GM12878 (cell line): ENCODE measurements around the gene ASGR1. TPM values are rescaled to one million over a fixed set of nuclear protein-coding genes. Genes with fewer than 3 reads are reported as not detected.

Source experiments
- BMI1 ChIP-seq: fragments of 450-650 bp; IDR thresholded peaks from 2 replicates; pipeline ENCODE4 v1.6.1; 2016; ENCODE audit warnings: mild to moderate bottlenecking, moderate library complexity, borderline replicate concordance
- BRCA1 ChIP-seq: IDR thresholded peaks from 2 replicates; pipeline ENCODE4 v1.6.1; 2011; ENCODE audit warnings: low read depth, low read length, improper control_type of control experiment
- CBFB ChIP-seq: IDR thresholded peaks from 2 replicates; pipeline ENCODE4 v1.6.1; 2016; ENCODE audit warnings: antibody characterized with exemption, low read depth
- CBX5 ChIP-seq: sonication (generic); IDR thresholded peaks from 2 replicates; pipeline ENCODE4 v1.6.1; 2016; ENCODE audit warnings: low read depth, moderate library complexity, mild to moderate bottlenecking, inconsistent platforms
- CHD2 ChIP-seq: IDR thresholded peaks from 2 replicates; pipeline ENCODE4 v1.6.1; 2011; ENCODE audit warnings: low read depth, low read length, improper control_type of control experiment, borderline replicate concordance
- CREB1 ChIP-seq: IDR thresholded peaks from 2 replicates; pipeline ENCODE4 v1.6.1; 2012; ENCODE audit warnings: low read depth, mild to moderate bottlenecking, inconsistent platforms
- CREM ChIP-seq: IDR thresholded peaks from 2 replicates; pipeline ENCODE4 v1.6.1; 2014; ENCODE audit warnings: antibody characterized with exemption, low read depth
- EZH2 ChIP-seq: IDR thresholded peaks from 2 replicates; pipeline ENCODE4 v1.6.1; 2012; ENCODE audit warnings: low read depth, mild to moderate bottlenecking, control low read depth, inconsistent platforms, low read length, borderline replicate concordance; ENCODE audit not compliant: control insufficient read depth
- HCFC1 ChIP-seq: fragments of 150-350 bp; IDR thresholded peaks from 2 replicates; pipeline ENCODE4 v1.6.1; 2014; ENCODE audit warnings: low read length
- JUNB ChIP-seq: IDR thresholded peaks from 2 replicates; pipeline ENCODE4 v1.6.1; 2016; ENCODE audit warnings: antibody characterized with exemption, mild to moderate bottlenecking
- LARP7 ChIP-seq: fragments of 450-650 bp; IDR thresholded peaks from 2 replicates; pipeline ENCODE4 v1.6.1; 2017; ENCODE audit warnings: mild to moderate bottlenecking
- MEF2A ChIP-seq: IDR thresholded peaks from 2 replicates; pipeline ENCODE4 v1.6.1; 2011; ENCODE audit warnings: low read depth, mild to moderate bottlenecking, low read length, moderate library complexity; ENCODE audit not compliant: insufficient read depth
- MTA2 ChIP-seq: fragments of 450-650 bp; IDR thresholded peaks from 2 replicates; pipeline ENCODE4 v1.6.1; 2016; ENCODE audit warnings: low read depth, mild to moderate bottlenecking, moderate library complexity
- MTA3 ChIP-seq: IDR thresholded peaks from 2 replicates; pipeline ENCODE4 v1.6.1; 2012; ENCODE audit warnings: low read length, inconsistent platforms, borderline replicate concordance
- PAX8 ChIP-seq: fragments of 450-650 bp; IDR thresholded peaks from 2 replicates; pipeline ENCODE4 v1.6.1; 2017; ENCODE audit warnings: mild to moderate bottlenecking, moderate library complexity
- PML ChIP-seq: IDR thresholded peaks from 2 replicates; pipeline ENCODE4 v1.6.1; 2012; ENCODE audit warnings: low read length, inconsistent platforms
- POU2F2 ChIP-seq: IDR thresholded peaks from 3 replicates; pipeline ENCODE4 v1.6.1; 2011; ENCODE audit warnings: low read depth, mild to moderate bottlenecking, low read length, borderline replicate concordance
- RAD51 ChIP-seq: fragments of 450-650 bp; IDR thresholded peaks from 2 replicates; pipeline ENCODE4 v1.6.1; 2016; ENCODE audit warnings: moderate library complexity, mild to moderate bottlenecking, inconsistent platforms
- RB1 ChIP-seq: fragments of 450-650 bp; formaldehyde crosslinking; IDR thresholded peaks from 2 replicates; pipeline ENCODE4 v1.6.1; 2017; ENCODE audit warnings: mild to moderate bottlenecking, borderline replicate concordance
- RFX5 ChIP-seq: IDR thresholded peaks from 2 replicates; pipeline ENCODE4 v1.6.1; 2011; ENCODE audit warnings: low read depth, low read length, improper control_type of control experiment
- SMC3 ChIP-seq: IDR thresholded peaks from 2 replicates; pipeline ENCODE4 v1.6.1; 2011; ENCODE audit warnings: low read length, improper control_type of control experiment, borderline replicate concordance
- SP1 ChIP-seq: IDR thresholded peaks from one replicate; pipeline ENCODE4 v1.6.1; 2011; ENCODE audit warnings: low read depth, low read length
- SRF ChIP-seq, 2 experiments: IDR thresholded peaks; 2 replicates each; pipeline ENCODE4 v1.6.1; 2011; ENCODE audit warnings: low read depth in 2 of 2, low read length in 2 of 2, mild to moderate bottlenecking in 1 of 2, moderate library complexity in 1 of 2
- SUPT20H ChIP-seq: IDR thresholded peaks from 2 replicates; pipeline ENCODE4 v1.6.1; 2011; ENCODE audit warnings: low read depth, mild to moderate bottlenecking, low read length, moderate library complexity, borderline replicate concordance; ENCODE audit not compliant: control insufficient read depth
- YY1 ChIP-seq: IDR thresholded peaks from 2 replicates; pipeline ENCODE4 v1.6.1; 2011; ENCODE audit warnings: low read depth, mild to moderate bottlenecking, low read length
- ZBTB33 ChIP-seq: fragments of 450-650 bp; IDR thresholded peaks from 2 replicates; pipeline ENCODE4 v1.6.1; 2017; ENCODE audit warnings: mild to moderate bottlenecking
- ZNF384 ChIP-seq: IDR thresholded peaks from 2 replicates; pipeline ENCODE4 v1.6.1; 2012; ENCODE audit warnings: low read depth, mild to moderate bottlenecking, low read length, improper control_type of control experiment, borderline replicate concordance
- ZSCAN29 ChIP-seq: fragments of 450-650 bp; IDR thresholded peaks from 2 replicates; pipeline ENCODE4 v1.6.1; 2017; ENCODE audit warnings: mild to moderate bottlenecking, moderate library complexity
- polyA plus RNA-seq, 11 experiments: library from polyadenylated mRNA; depleted of rRNA in 4 of 11; unstranded in 6 of 11; stranded (reverse) in 5 of 11; fragments of >200 nt; fragmentation: Nextera tagmentation in 4 of 11; fragmentation: Illumina TruSeq in 1 of 11; extraction: Ambion mirVana in 4 of 11; extraction: Trizol in 1 of 11; gene quantifications; 1 replicate in 1 of 11; 2 replicates in 10 of 11; pipeline versions ENCODE4 v1.2.1 to v1.2.3, GENCODE V29; 2011 to 2016; ENCODE audit warnings: inconsistent platforms in 2 of 11, missing spikeins in 2 of 11, low read depth in 1 of 11
- total RNA-seq, 4 experiments: library from RNA; depleted of rRNA in 3 of 4; stranded (reverse); fragments of >200 nt in 3 of 4; fragmentation: Illumina TruSeq in 1 of 4; extraction: Trizol in 1 of 4; gene quantifications; 2 replicates each; pipeline versions ENCODE4 v1.2.1 to v1.2.3, GENCODE V29; 2013 to 2021
- TF ChIP-seq, protein P1 (sequence below): fragments of 150-350 bp; IDR thresholded peaks from 2 replicates; pipeline ENCODE4 v1.6.1; 2016; ENCODE audit warnings: low read depth, low read length

Gene ASGR1
- total and polyA plus RNA-seq, 10 of the 15 experiments (the other 5 are each of a cell fraction or from before 2014, with no cell fraction given), result 0.06 to 0.34 (median 0.14) TPM; not detected in 6

GRCh38 chr17:7214300-7215135 is 35.3 kb upstream of the ASGR1 start (continued):
- TF ChIP-seq ZBTB33 (no peak), SUPT20H (no peak), CREM (peak; percentile 55), JUNB (no peak), RB1 (no peak), ZSCAN29 (no peak), BRCA1 (no peak), LARP7 (peak; percentile 42; the same call in 1 of the 2 replicates), CREB1 (peak; percentile 84), CBFB (no peak), PAX8 (no peak), RAD51 (no peak), CBX5 (no peak), EZH2 (no peak), ZNF384 (no peak), MTA3 (no peak), HCFC1 (no peak; the same call in 1 of the 2 replicates), MTA2 (no peak), BMI1 (peak; percentile 100), SRF (IDR thresholded peaks at IDR 0.05; ENCODE audit: low read depth in 2 of 2, low read length in 2 of 2) (peak in 1 of 2 experiments; percentile 82; a peak in 2 of 4 replicates), SP1 (peak; percentile 91), MEF2A (0 out of 2 replicates have a peak, but pooled peaks have one; percentile 13), CHD2 (peak; percentile 68), YY1 (no peak), SMC3 (0 out of 2 replicates have a peak, but pooled peaks have one; percentile 5), POU2F2 (no peak), PML (no peak), RFX5 (peak; percentile 94)
- TF ChIP-seq, protein P1, sequence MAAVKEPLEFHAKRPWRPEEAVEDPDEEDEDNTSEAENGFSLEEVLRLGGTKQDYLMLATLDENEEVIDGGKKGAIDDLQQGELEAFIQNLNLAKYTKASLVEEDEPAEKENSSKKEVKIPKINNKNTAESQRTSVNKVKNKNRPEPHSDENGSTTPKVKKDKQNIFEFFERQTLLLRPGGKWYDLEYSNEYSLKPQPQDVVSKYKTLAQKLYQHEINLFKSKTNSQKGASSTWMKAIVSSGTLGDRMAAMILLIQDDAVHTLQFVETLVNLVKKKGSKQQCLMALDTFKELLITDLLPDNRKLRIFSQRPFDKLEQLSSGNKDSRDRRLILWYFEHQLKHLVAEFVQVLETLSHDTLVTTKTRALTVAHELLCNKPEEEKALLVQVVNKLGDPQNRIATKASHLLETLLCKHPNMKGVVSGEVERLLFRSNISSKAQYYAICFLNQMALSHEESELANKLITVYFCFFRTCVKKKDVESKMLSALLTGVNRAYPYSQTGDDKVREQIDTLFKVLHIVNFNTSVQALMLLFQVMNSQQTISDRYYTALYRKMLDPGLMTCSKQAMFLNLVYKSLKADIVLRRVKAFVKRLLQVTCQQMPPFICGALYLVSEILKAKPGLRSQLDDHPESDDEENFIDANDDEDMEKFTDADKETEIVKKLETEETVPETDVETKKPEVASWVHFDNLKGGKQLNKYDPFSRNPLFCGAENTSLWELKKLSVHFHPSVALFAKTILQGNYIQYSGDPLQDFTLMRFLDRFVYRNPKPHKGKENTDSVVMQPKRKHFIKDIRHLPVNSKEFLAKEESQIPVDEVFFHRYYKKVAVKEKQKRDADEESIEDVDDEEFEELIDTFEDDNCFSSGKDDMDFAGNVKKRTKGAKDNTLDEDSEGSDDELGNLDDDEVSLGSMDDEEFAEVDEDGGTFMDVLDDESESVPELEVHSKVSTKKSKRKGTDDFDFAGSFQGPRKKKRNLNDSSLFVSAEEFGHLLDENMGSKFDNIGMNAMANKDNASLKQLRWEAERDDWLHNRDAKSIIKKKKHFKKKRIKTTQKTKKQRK, result no peak
